ENCODE measurements around the gene YEATS2.
"Not testable (repeated sequence)": the region's sequence is repeated elsewhere in the genome, so short reads cannot be mapped to it uniquely, and the experiment has no call there.

YEATS2 gene

DNA sequence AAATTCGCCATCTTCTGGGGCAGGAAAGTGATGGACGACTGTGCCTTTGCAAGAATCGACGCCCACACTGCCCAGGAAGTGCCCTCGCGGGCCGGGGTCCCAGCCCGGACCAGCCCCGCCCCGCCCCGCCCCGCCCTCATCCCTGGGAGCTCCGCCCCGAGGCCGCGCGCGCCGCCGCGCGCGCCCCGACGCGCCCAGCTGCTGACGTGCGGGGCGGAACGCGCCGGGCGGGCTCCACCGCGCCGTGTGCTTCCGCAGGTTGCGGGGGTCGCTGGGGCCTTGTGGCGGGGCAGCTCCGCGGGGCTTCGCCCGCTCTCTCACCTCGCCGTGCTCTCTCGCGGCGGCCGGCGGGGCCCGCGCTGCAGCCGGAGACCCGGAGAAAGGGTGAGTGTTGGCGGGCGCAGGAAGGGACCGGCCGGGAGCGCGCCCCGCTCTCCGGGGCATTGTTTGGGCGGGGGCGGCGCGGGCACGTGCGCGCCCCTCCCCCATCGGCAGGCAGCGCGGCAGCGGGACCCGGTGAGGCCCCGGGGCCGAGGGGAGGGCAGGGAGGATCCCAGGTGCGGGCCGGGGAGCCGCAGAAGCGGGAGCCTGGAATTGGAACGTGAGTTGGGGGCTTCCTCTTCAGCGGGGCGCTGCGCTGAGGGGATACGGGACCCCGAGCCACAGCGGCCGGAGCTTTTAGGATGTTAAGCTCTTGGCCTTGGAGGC lies at the start of gene YEATS2:
Gene YEATS2 (plus strand): TSS at position 188 of the 708 bp plus-strand sequence. CDS start 17,366 bp downstream, outside the sequence.
- peak; percentile 62 for DNase-seq (ENCODE audit: low read depth)

DNA sequence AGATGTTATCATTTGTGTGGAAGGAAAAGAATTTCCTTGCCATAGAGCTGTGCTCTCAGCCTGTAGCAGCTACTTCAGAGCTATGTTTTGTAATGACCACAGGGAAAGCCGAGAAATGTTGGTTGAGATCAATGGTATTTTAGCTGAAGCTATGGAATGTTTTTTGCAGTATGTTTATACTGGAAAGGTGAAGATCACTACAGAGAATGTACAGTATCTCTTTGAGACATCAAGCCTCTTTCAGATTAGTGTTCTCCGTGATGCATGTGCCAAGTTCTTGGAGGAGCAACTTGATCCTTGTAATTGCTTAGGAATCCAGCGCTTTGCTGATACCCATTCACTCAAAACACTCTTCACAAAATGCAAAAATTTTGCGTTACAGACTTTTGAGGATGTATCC lies 47.0 kb upstream of the YEATS2 start:
- DNase-seq (ENCODE audit: low read depth) = no peak

DNA sequence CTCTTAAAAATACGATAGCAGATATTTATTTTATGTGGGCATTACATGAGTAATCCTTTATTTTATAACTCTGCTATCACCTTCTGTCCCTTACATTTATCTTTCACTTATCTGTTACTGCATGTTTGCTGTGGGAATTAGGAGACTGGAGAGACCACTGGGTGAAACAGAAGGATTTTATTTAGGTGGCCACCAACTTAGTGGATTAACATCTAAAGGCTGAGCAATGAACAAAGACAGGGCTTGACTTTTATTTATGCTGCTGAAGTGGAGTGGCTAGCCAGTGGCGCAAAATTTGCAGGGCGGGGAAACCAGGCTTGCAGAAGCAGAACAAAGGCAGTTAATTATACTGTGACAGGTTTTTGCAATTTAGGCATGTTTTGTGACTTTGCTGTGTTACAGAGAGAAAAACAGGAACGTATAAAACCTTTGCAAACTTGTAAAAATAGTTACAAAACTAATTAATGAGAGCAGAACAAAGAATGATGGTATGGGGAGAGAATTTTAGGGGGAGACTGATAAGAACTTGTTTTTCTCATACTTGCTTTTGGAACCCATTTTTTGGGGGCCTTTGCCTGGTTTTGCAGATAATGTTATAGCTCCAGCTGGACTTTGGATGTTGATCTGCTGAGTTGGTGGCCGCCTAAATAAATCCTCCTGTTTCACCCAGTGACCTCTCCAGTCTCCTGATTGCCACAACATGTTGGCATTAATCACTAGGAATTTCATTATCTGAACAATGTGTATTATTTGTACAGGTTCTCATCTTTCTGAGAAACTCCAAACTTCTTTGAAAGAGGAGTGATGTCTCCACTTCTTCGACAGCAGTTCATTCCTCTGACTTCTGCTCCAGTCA lies 44.2 kb upstream of the YEATS2 start:
- DNase-seq (ENCODE audit: low read depth) = no peak

DNA sequence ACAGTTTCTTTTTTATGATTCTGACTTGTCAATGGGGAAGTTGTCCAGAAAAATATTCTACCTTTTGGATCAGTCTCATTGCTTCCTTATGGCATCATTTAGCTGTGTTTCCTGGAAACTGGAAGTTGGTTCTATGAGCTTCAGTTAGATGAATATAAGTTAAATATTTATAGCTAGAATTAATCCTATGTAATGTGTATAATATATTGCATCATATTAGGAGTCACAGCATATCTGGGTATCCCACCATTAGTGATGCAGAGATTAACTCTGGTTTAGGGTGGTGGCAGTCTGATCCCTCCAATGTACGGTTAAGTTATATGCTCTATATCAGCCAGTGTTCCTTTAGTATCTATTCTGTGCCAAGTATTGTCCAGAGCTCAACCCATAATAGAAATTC lies 42.9 kb upstream of the YEATS2 start:
- DNase-seq (ENCODE audit: low read depth) = no peak

GRCh38 chr3:183662099-183662498 lies 35.5 kb upstream of the YEATS2 start:
- DNase-seq (ENCODE audit: low read depth) = no peak

DNA sequence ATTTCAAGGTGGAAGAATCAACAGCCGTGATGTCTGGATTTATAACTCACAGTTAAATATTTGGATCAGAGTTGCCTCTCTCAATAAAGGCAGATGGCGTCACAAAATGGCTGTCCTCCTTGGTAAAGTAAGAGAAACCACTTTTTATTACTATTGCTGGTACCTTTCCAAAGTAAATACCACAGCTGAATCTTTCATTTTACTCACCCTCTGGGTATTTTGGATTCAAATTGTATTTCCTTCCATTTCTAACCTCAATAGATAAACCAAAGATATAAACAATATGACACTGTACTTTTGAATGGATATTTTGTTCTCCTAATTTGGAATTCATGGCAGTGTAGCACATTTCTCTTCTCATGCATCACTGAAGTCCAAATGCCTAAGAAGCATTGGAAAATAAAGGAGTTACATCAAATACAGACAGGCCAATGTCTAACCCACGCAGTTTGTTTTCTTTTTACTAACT lies 32.6 kb upstream of the YEATS2 start:
- DNase-seq (ENCODE audit: low read depth) = no peak

DNA sequence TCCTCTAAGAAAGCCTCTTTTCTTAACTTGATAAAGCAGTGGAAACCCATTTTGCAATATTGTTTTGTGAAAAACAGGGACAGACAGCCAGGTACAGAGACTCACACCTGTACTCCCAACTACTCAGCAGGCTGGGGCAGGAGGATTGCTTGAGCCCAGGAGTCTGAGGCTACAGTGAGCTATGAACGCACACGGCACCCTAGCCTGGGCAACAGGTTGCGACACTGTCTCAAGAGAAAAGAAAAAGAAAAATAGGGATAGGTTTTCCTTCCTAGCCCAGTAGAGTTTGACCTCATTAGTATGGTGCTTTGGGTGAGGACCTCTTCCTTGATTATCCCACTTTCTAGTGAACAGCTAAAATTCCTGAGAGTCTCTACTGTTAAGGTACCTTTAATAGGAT lies 17.5 kb upstream of the YEATS2 start:
- no peak for DNase-seq (ENCODE audit: low read depth)

DNA sequence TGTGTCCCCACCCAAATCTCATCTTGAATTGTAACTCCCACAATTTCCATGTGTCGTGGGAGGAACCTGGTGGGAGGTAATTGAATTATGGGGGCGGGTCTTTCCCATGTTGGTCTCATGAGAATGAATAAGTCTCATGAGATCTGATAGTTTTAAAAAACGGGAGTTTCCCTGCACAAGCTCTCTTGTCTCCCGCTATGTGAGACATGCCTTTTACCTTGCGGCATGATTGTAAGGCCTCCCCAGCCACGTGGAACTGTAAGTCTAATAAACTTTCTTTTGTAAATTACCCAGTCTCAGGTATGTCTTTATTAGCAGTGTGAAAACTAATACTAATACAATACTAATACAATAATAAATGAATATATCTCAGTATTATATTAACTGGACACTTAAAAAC lies 9.9 kb upstream of the YEATS2 start:
- no peak for DNase-seq (ENCODE audit: low read depth)

GRCh38 chr3:183688874-183689273 lies 8.7 kb upstream of the YEATS2 start:
- no peak for DNase-seq (ENCODE audit: low read depth)

DNA sequence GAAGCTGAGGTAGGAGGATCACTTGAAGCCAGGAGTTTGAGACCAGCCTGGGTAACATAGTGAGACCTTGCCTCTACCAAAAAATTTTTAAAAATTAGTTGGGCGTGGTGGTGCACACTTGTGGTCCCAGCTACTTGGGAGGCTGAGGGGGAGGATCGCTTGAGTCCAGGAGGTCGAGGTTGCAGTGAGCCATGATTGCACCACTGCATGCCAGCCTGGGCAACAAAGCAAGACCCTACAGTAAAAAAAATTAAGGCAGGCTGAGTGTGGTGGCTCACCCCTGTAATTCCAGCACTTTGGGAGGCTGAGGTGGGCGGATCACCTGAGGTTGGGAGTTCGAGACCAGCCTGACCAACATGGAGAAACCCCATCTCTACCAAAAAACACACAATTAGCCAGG lies 8.0 kb upstream of the YEATS2 start:
- not testable (repeated sequence) for DNase-seq (ENCODE audit: low read depth)

- DNase-seq (ENCODE audit: low read depth) = no peak
Measured at GRCh38 chr3:183690402-183690995, 7.1 kb upstream of the YEATS2 start.

- DNase-seq (ENCODE audit: low read depth) = no peak
Measured at GRCh38 chr3:183692436-183692835, 5.2 kb upstream of the YEATS2 start.

DNA sequence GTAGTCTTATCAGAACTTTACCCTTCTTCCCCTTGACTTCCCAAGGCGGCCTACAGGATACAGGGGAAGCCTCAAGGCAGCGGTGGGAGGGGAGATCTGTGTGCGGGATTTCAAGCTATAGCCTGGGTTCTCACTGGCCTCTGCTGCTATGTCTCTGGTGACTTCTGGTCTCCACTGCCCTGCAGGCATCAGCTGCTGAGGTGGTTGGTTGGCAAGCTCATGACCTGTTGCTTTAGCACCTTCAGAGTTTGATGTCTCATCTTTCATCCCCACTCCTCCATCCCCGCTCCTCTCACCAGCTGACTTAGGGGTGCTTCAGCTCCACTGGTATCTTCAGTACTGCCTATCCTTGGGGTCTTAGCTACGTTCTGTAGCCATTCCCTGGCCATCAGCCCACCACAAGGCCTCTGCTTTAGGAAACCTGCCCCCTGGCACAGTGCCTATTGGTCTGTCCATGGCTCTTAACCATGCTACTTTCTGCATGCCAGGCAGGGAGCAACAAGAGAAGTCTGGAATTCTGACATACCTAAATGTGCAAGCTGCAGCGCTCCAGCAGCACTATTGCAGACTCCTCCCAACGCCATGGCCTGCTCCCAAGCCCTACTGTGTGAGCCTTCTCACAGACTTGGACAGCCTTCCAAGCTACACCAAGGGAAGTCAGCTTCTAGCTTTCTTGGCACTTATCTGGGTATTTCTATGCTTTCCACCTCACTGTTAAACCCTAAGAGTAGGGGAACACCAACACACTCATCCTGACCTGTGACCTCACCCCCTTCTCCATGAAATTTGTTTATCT lies 1.8 kb upstream of the YEATS2 start:
- no peak for DNase-seq (ENCODE audit: low read depth)

GRCh38 chr3:183697123-183697609 lies 431 bp upstream of the YEATS2 start:
- no peak for DNase-seq (ENCODE audit: low read depth)

GRCh38 chr3:183698318-183698751 lies 738 bp downstream of the YEATS2 start:
- DNase-seq (ENCODE audit: low read depth) = peak; percentile 4

GRCh38 chr3:183698756-183699155 lies 1.2 kb downstream of the YEATS2 start:
- DNase-seq (ENCODE audit: low read depth) = no peak

DNA sequence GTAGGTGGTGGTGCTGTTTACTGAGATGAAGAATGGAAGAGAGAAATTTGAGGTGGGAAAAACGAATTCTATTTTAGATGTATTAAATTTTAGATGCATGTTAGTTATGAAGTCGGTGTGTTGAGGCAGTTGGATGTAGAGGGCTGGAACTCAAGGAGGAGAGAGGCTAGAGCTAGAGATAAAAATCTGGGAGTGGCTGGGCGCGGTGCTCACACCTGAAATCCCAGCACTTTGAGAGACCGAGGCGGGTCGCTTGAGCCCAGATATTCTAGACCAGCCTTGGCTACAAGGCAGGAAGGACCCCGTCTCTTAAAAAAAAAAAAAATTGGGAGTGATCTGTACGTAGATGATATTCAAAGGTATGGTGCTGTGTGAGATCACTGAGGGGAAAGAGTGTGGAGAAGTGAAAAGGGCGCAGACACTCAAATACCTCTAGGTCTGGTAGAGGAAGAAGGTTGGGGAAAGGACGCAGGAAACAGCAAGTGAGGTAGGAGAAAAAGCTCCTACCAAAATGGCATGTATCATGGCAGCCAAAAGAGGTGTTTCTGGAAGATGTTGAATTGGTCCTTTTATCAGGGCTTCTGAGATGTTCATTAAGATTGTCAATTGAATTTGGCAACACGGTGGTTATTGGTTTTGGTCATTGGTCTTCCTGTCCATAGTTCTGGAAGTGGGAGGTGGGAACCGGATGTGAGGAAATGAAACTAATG lies 1.8 kb downstream of the YEATS2 start:
- DNase-seq (ENCODE audit: low read depth) = no peak

- DNase-seq (ENCODE audit: low read depth) = no peak
Measured at GRCh38 chr3:183701744-183702143, 4.1 kb downstream of the YEATS2 start.

DNA sequence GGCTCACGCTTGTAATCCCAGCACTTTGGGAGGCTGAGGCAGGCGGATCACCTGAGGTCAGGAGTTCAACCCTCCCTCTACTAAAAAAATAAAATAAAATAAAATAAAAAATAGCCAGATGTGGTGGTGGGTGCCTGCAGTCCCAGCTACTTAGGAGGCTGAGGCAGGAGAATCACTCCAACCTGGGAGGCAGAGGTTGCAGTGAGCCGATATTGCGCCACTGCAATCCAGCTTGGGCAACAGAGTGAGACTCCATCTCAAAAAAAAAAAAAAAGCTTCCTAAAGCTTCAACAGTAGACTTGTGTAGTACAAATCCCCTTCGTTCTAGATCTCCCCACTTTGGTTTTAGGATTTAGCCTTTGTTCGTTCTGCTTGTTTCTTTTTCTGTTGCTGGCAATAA lies 6.3 kb downstream of the YEATS2 start:
- not testable (repeated sequence) for DNase-seq (ENCODE audit: low read depth)

- no peak for DNase-seq (ENCODE audit: low read depth)
Measured at GRCh38 chr3:183710231-183710630, 12.6 kb downstream of the YEATS2 start.

GRCh38 chr3:183711516-183711915 lies 13.9 kb downstream of the YEATS2 start:
- DNase-seq (ENCODE audit: low read depth) = no peak

Data from activated gamma-delta T cell treated with anti-CD3 and anti-CD28 coated beads, Interleukin-2, amount 50 U/mL, for 16 hours (primary cell).